ENCODE data around the gene MAN2C1.
"Not testable (repeated sequence)": the region's sequence is repeated elsewhere in the genome, so short reads cannot be mapped to it uniquely, and the experiment has no call there.

Gene MAN2C1

DNA sequence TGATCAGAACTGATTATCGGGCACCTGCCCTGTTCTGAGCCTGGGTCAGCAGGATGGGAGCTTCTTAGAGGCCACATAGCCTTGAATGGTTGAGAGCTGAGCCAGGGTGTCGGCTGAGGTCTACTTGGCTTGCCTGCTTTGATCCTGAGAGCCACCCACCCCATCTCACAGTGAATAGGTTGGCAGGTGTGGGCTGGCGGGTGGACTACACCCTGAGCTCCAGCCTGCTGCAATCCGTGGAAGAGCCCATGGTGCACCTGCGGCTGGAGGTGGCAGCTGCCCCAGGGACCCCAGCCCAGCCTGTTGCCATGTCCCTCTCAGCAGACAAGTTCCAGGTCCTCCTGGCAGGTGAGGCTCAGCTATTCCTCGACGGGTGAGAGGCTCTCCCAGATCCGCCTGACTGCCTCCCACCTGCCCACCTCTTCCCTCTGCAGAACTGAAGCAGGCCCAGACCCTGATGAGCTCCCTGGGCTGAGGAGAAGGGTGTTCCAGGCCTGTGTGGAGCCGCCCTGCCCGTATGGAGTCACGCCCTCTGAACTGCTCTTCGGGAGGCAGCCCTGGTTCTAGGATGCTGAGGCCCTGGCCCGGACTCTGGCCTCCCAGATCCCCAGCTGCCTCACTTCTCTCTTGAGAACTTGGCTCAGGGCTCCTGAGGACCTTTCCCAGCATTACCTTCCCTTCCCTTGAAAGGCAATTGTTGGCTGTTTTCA is 28.7 kb downstream of the MAN2C1 start:
- Mint-ChIP-seq H3K4me1 (ENCODE audit: low read depth) (peaks cover 18% of the 10 kb centered on the region), H3K4me3 (no peak overlapping the region)

DNA sequence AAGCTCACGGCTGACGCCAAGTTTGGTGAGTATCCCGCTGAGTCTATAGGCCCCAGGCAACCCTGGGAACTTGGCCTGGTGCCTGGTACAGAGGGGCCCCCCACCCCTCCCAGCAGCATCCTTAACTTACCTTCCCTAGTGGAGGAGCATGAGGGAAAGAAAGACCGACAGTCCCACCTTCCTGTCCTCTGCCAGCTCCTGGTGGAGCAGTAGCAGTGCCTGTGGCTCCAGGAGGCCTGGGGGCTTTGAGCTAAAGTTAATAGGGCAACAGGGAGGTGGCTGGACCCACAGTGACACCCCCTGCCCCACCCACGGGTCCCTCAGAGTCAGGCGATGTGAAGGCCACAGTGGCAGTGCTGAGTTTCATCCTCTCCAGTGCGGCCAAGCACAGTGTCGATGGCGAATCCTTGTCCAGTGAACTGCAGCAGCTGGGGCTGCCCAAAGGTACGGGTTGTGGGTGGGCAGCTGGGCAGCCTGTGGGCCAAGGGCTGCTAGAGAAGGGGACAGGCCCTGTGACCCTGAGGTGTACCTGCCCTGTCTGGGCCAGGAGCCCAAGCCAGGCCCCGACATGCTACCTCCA is 29.7 kb downstream of the MAN2C1 start:
- no peak overlapping the region for H3K4me3 Mint-ChIP-seq
- H3K27me3 Mint-ChIP-seq (ENCODE audit: low read depth) = no peaks in the 10 kb centered on the region
- no peak overlapping the region for H3K27ac Mint-ChIP-seq
- H3K9me3 Mint-ChIP-seq = no peaks in the 10 kb centered on the region
- peaks cover 18% of the 10 kb centered on the region for H3K4me1 Mint-ChIP-seq (ENCODE audit: low read depth)
- H3K36me3 Mint-ChIP-seq (ENCODE audit: low read depth) = peaks cover 3% of the 10 kb centered on the region

More for the DNA sequence above, 28.7 kb downstream of the MAN2C1 start:
- Mint-ChIP-seq H3K27ac (no peak overlapping the region), H3K36me3 (ENCODE audit: low read depth) (peaks cover 3% of the 10 kb centered on the region), H3K9me3 (no peaks in the 10 kb centered on the region), H3K27me3 (ENCODE audit: low read depth) (no peaks in the 10 kb centered on the region)

DNA sequence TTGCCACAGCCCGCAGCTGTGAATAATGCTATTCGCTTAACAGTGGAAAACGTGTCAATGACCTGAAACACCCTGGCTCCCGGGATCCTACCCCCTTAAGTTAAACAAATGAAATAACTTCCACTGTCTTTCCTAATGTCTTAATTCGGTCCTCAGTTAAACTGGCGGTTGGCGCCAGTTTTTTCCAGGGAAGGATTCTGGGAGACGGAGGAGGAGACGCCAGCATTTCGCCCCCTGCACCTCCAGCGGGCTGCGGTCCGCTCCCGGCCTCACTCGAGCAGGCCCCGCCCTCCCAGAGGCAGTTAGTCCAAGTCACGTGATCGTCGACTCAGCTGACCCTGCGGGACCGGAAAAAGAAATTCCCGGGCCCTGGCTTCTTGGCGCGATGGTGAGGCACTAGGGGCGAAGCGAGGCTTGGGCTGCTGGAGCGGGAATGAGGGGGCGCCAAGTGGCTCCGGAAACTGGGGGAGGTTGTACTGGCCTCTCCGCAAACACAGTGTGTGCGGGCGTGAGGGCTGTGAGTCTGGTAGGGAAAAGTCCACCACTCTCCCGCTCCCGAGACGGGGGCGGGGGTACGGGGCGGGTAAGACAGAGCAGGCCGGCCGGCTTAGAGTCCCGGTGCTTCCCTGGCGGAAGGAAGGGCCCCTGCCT is 32.6 kb downstream of the MAN2C1 start, which contains the start of gene COMMD4:
Gene COMMD4, plus strand, starts transcription at position 359 of the 651 bp plus-strand sequence. Its CDS starts 27 bp downstream, at position 386.
- Mint-ChIP-seq H3K4me3 (peak within 1 kb of the TSS; percentile 97), H3K27ac (peak within 1 kb of the TSS; percentile 95), H3K27me3 (ENCODE audit: low read depth) (peaks cover 4% of the 10 kb centered on the region), H3K4me1 (ENCODE audit: low read depth) (peaks cover 18% of the 10 kb centered on the region), H3K9me3 (no peaks in the 10 kb centered on the region), H3K36me3 (ENCODE audit: low read depth) (no peaks in the 10 kb centered on the region)

DNA sequence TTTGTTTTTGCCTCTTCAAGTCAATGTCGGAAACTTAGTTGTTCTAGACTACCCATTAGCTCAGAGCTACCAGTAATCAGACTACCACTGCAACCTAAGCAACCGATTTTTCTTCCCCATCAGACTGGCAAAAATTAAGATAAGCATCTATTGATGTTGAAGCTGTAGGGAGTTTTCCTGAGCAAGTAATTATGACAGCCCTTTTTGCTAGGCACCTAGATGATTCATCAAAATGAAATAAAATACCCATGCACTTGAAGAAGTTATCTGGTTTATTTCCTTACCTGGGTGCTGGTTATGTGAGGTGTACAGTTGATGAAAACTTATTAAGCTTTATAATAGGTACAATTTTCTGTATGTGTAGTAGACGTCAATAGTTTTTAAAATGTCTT is 33.1 kb downstream of the MAN2C1 start:
- Mint-ChIP-seq H3K9me3 (no peaks in the 10 kb centered on the region), H3K4me3 (peak overlapping the region; percentile 97), H3K36me3 (ENCODE audit: low read depth) (no peaks in the 10 kb centered on the region), H3K4me1 (ENCODE audit: low read depth) (peaks cover 18% of the 10 kb centered on the region), H3K27me3 (ENCODE audit: low read depth) (peaks cover 4% of the 10 kb centered on the region), H3K27ac (peak overlapping the region; percentile 95)

DNA sequence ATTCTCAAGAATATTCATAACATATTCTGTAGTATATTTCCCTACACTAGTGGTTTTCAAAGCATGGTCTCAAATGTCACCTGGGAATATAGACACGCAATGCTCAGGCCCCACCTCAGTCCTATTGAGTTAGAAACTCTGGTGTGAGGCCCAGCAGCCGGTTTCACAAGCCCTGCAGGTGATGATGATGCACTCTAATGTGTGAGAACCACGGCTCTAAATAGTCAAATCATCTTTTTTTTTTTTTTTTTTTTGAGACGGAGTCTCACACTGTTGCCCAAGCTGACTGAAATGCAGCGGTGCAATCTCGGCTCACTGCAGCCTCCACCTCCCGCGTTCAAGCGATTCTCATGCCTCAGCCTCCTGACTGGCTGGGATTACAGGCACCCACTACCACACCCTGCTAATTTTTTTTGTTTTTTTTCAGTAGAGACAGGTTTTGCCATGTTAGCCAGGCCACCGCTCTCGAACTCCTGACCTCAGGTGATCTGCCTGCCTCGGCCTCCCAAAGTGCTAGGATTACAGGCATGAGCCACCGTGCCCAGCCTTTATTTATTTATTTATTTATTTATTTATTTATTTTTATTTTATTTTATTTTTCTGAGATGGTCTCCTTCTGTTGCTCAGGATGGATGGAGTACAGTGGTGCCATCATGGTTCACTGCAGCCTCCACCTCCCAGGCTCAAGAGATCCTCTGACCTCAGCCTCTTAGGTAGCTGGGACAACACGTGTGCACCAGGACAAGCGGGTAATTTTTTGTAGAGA is 34.6 kb downstream of the MAN2C1 start:
- H3K27ac Mint-ChIP-seq; H3K36me3 Mint-ChIP-seq (ENCODE audit: low read depth); H3K9me3 Mint-ChIP-seq; H3K4me3 Mint-ChIP-seq; H3K27me3 Mint-ChIP-seq (ENCODE audit: low read depth): not testable (repeated sequence)
- H3K4me1 Mint-ChIP-seq (ENCODE audit: low read depth) = peaks cover 16% of the 10 kb centered on the region

DNA sequence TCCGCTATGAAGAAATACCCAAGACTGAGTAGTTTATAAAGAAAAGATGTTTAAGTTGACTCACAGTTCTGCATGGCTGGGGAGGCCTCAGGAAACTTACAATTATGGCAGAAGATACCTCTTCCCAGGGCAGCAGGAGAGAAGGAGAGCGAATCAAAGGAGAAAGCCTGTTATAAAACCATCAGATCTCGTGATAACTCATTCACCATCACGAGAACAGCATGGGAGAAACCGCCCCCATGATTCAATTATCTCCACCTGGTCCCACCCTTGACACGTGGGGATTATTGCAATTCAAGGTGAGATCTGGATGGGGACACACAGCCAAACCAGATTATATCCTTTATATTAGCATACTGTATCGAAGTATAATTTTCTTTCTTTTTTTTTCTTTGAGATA is 36.3 kb downstream of the MAN2C1 start:
- not testable (repeated sequence) for H3K27me3 Mint-ChIP-seq (ENCODE audit: low read depth); H3K4me3 Mint-ChIP-seq; H3K9me3 Mint-ChIP-seq; H3K27ac Mint-ChIP-seq; H3K36me3 Mint-ChIP-seq (ENCODE audit: low read depth)
- peaks cover 16% of the 10 kb centered on the region for H3K4me1 Mint-ChIP-seq (ENCODE audit: low read depth)

DNA sequence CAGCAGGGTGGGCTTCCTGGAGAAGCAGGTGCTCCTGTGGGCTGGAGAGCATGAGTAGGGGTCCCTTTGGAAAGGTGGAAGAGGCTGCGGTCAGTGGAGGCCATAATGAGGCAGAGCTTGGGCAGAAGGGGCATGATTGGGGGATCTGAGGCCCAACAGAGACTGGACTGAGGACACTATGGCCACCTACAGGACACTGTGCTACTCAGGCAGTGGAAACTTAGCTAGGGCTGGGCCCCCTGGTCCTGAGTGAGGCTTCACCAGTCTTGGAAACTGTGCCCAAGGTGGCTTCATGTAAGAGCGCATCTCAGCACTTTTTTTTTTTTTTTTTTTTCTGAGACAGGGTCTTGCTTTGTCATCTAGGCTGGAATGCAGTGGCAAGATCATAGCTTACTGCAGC is 38.8 kb downstream of the MAN2C1 start:
- H3K9me3 Mint-ChIP-seq = no peaks in the 10 kb centered on the region
- H3K27ac Mint-ChIP-seq = no peak overlapping the region
- peaks cover 8% of the 10 kb centered on the region for H3K27me3 Mint-ChIP-seq (ENCODE audit: low read depth)
- H3K4me1 Mint-ChIP-seq (ENCODE audit: low read depth) = no peaks in the 10 kb centered on the region
- no peak overlapping the region for H3K4me3 Mint-ChIP-seq
- no peaks in the 10 kb centered on the region for H3K36me3 Mint-ChIP-seq (ENCODE audit: low read depth)

DNA sequence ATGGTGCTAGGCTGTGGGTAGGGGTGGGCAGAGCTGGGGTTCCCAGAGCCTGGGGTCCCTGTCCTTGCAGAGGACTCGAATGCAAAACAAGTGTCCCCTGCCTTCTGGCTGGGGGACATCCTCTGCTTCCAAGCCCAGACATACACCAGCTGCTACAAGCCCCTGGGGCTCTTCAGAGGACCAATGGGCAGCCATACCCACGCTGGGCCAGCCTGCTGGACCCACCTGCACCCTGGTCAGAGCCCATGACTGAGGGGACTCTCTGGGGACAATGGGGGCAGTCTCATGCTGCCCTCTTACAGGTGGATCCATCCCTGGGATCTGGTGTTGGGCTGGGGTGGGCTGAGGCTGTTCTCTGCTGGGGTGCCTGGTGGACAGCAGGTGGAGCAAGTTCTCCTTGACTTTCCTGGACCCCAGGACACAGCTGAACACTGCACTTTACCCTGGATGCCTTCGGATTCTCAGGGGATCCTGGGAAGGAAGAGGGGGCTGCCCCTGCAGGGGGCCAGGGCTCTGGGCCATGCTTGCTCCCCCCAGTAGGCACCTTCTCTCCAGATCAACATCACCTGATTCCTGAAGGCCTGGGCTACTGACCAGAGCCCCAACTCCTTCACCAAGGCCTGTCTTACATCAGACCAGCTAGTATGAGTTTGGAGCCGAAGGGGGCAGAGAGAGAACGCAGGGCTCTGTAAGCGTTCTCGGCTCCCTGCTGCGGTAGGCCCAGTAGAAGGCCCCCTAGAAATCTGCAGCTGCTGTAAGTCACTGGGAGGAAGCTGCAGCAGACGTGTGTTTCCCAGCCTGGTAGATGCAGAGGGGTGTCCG is 39.7 kb downstream of the MAN2C1 start:
- no peaks in the 10 kb centered on the region for H3K9me3 Mint-ChIP-seq
- no peak overlapping the region for H3K4me3 Mint-ChIP-seq
- H3K36me3 Mint-ChIP-seq (ENCODE audit: low read depth) = no peaks in the 10 kb centered on the region
- H3K27ac Mint-ChIP-seq = no peak overlapping the region
- H3K27me3 Mint-ChIP-seq (ENCODE audit: low read depth) = peaks cover 8% of the 10 kb centered on the region
- H3K4me1 Mint-ChIP-seq (ENCODE audit: low read depth) = no peaks in the 10 kb centered on the region

DNA sequence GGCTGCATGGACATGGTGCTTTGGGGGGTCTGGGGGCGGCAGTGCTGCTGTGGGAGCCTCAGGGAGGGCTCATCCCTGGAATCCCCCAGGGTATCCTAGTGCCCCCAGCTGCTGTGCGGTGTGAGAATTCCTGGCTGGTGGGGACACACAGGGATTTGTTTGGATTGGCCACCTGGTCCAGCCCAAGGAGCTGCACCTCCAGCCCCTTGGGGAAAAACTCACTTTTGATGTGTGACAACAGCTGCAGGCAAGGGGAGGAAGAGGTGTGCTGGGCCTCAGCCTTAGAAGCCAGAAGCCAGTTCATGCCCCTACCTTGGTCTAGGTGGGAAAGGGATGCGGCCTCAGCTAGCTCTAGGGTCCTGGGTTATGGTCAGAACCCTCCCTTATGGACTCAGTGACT is 40.9 kb downstream of the MAN2C1 start:
- no peak overlapping the region for H3K4me3 Mint-ChIP-seq
- no peaks in the 10 kb centered on the region for H3K9me3 Mint-ChIP-seq
- H3K36me3 Mint-ChIP-seq (ENCODE audit: low read depth) = no peaks in the 10 kb centered on the region
- no peak overlapping the region for H3K27ac Mint-ChIP-seq
- H3K4me1 Mint-ChIP-seq (ENCODE audit: low read depth) = no peaks in the 10 kb centered on the region
- H3K27me3 Mint-ChIP-seq (ENCODE audit: low read depth) = peaks cover 8% of the 10 kb centered on the region

DNA sequence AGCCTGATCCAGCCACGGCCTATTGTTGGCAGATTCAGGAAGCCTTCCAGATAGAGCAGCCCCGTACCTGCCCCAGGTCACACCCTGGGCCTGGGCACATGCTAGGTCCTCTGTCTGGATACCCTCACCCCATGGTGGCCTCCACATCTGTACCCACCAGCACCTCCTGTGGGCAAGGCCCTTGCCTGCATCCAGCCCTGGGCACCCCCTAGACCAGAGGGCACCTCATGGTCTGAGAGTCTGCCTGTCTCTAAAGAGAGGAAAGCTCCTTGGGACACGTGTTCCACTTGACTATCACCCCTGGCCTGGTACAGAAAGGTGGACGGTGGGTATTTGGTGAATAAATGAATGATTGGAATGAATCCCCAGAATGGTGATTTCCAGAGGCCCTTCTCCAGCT is 41.4 kb downstream of the MAN2C1 start:
- Mint-ChIP-seq H3K4me3 (no peak overlapping the region), H3K27me3 (ENCODE audit: low read depth) (peaks cover 7% of the 10 kb centered on the region), H3K9me3 (no peaks in the 10 kb centered on the region), H3K36me3 (ENCODE audit: low read depth) (no peaks in the 10 kb centered on the region), H3K27ac (no peak overlapping the region), H3K4me1 (ENCODE audit: low read depth) (no peaks in the 10 kb centered on the region)

DNA sequence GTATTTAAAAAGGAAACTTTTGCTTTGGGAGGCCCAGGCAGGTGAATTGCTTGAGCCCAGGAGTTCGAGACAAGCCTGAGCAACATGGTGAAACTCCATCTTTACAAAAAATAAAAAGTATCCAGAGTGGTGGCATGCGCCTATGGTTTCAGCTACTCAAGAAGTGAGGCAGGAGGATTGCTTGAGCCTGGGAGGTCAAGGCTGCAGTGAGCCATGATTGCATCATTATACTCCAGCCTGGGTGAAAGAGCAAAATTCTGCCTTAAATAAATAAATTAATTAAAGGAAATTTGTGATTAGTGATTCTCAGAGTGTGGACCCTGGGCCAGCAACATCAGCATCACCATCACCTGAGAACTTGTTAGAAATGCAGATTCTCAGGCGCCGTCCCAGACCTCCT is 42.5 kb downstream of the MAN2C1 start:
- Mint-ChIP-seq H3K36me3 (ENCODE audit: low read depth) (no peaks in the 10 kb centered on the region), H3K27me3 (ENCODE audit: low read depth) (peaks cover 9% of the 10 kb centered on the region), H3K9me3 (no peaks in the 10 kb centered on the region), H3K27ac (no peak overlapping the region), H3K4me1 (ENCODE audit: low read depth) (no peaks in the 10 kb centered on the region), H3K4me3 (no peak overlapping the region)

DNA sequence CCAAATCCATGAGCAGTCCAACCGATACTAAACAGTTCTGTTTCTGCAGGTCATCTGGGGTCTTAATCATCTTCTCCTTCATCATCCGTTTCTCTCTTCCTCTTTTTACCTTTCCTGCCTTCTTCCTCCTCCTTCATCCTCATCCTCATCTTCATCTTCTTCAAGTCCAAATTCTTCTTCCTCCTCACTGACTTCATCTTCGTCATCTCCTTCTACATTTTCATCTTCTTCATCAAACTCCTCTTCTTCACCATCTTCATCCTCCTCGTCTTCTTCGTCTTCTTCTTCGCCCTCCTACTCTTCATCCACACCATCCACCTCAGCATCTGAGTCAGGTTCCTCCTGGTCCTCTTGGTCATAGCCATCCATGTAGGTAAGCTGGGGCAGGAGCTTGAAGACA is 46.7 kb downstream of the MAN2C1 start:
- H3K4me3 Mint-ChIP-seq = no peak overlapping the region
- H3K9me3 Mint-ChIP-seq = no peaks in the 10 kb centered on the region
- H3K27me3 Mint-ChIP-seq (ENCODE audit: low read depth) = peaks cover 8% of the 10 kb centered on the region
- H3K4me1 Mint-ChIP-seq (ENCODE audit: low read depth) = no peaks in the 10 kb centered on the region
- H3K27ac Mint-ChIP-seq = no peak overlapping the region
- H3K36me3 Mint-ChIP-seq (ENCODE audit: low read depth) = no peaks in the 10 kb centered on the region

DNA sequence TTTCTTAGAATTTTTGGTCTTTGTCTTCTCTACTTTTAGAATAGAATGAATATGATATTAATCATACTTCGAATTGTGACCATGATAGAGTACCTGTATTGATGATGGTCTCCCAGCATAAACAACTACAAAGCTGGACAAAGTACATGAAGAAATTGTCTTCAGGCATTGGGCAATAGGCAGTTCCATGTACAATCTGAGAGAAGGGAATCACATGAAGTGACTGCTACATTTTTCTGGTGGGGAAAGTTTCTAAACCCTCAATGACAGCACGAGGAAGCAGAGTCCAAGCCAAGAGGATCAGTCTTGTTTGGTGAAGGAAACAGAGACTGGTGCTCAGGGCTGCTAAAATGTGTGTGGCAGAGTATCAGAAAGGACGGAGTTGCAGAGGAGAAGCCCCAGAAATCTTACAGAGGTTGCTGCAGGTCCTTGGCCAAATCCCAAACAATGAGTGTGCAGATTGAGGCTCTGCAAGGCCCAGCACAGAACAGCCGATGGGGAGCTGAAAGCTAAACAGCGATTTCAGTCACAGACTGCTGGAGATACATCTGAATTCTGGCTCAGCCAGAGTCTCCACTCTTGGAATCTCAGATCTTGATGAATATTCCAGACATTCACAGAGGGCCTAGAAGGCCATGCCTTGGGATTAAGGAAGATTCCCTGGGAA is 49.0 kb downstream of the MAN2C1 start:
- not testable (repeated sequence) for H3K36me3 Mint-ChIP-seq (ENCODE audit: low read depth); H3K27ac Mint-ChIP-seq; H3K4me1 Mint-ChIP-seq (ENCODE audit: low read depth); H3K27me3 Mint-ChIP-seq (ENCODE audit: low read depth); H3K4me3 Mint-ChIP-seq; H3K9me3 Mint-ChIP-seq

Measured in T-helper 1 cell treated with Interleukin-12 subunit alpha and Interleukin-12 subunit beta and Interleukin-4 antibody, amounts not matched to agents 30 μg/mL and 1 μg/mL, for 36 hours (primary cell).